Keratinocyte (primary cell): ENCODE measurements around the gene WDR27. TPM values are rescaled to one million over a fixed set of nuclear protein-coding genes. Genes with fewer than 3 reads are reported as not detected.

Source experiments
- DNase-seq: peaks from one replicate; pipeline ENCODE4 v3.0.0-alpha.2; 2011; ENCODE audit warnings: low read depth, missing footprints, low spot score
- FAIRE-seq: peaks from 2 replicates; lab custom pipeline; 2011; peaks lifted over from hg19 to GRCh38; lab: Jason Lieb, UNC
- H2AFZ ChIP-seq: 2 replicates; pipeline ENCODE4 v1.6.0; 2012; ENCODE audit warnings: low read length, control low read depth, inconsistent platforms; ENCODE audit not compliant: control insufficient read depth
- H3K27ac ChIP-seq: 2 replicates; pipeline ENCODE4 v1.5.1; 2011; ENCODE audit warnings: low read length; ENCODE audit not compliant: control insufficient read depth, insufficient read depth
- H3K27me3 ChIP-seq: 3 replicates; pipeline ENCODE4 v1.6.0; 2011; ENCODE audit warnings: low read length; ENCODE audit not compliant: control insufficient read depth, insufficient read depth; ENCODE audit errors: extremely low read depth
- H3K36me3 ChIP-seq, 2 experiments: 2 replicates in 1 of 2; 3 replicates in 1 of 2; pipeline ENCODE4 v1.5.1; 2011; ENCODE audit warnings: low read length in 2 of 2, mild to moderate bottlenecking in 1 of 2; ENCODE audit not compliant: control insufficient read depth in 2 of 2, insufficient read depth in 2 of 2; ENCODE audit errors: extremely low read depth in 1 of 2
- H3K4me1 ChIP-seq: 3 replicates; pipeline ENCODE4 v1.5.1; 2011; ENCODE audit warnings: low read length; ENCODE audit not compliant: control insufficient read depth, insufficient read depth; ENCODE audit errors: extremely low read depth
- H3K4me2 ChIP-seq: 3 replicates; pipeline ENCODE4 v1.6.0; 2011; ENCODE audit warnings: low read depth, low read length; ENCODE audit not compliant: control insufficient read depth, insufficient read depth; ENCODE audit errors: extremely low read depth
- H3K4me3 ChIP-seq, 3 experiments: fragments of 200-600 bp in 1 of 3; sonication (generic) in 1 of 3; 2 replicates in 2 of 3; 3 replicates in 1 of 3; pipeline ENCODE4 v1.5.1; 2011 to 2016; ENCODE audit warnings: low read length in 3 of 3, mild to moderate bottlenecking in 3 of 3, control low read depth in 2 of 3, inconsistent platforms in 1 of 3, low read depth in 1 of 3, mixed read lengths in 1 of 3, mixed run types in 1 of 3, moderate library complexity in 1 of 3; ENCODE audit not compliant: control insufficient read depth in 2 of 3, insufficient read depth in 2 of 3; ENCODE audit errors: extremely low read depth in 1 of 3
- H3K79me2 ChIP-seq: 2 replicates; pipeline ENCODE4 v1.6.0; 2012; ENCODE audit warnings: low read length; ENCODE audit not compliant: control insufficient read depth, insufficient read depth
- H3K9ac ChIP-seq: 3 replicates; pipeline ENCODE4 v1.6.0; 2011; ENCODE audit warnings: low read length; ENCODE audit not compliant: control insufficient read depth, insufficient read depth; ENCODE audit errors: extremely low read depth
- H3K9me1 ChIP-seq: 3 replicates; pipeline ENCODE4 v1.6.0; 2011; ENCODE audit warnings: low read length; ENCODE audit not compliant: control insufficient read depth, insufficient read depth; ENCODE audit errors: extremely low read depth
- H3K9me3 ChIP-seq: 2 replicates; pipeline ENCODE4 v1.5.1; 2012; ENCODE audit warnings: low read depth, low read length; ENCODE audit not compliant: control insufficient read depth
- H4K20me1 ChIP-seq: 3 replicates; pipeline ENCODE4 v1.6.0; 2011; ENCODE audit warnings: low read length; ENCODE audit not compliant: control insufficient read depth, insufficient read depth; ENCODE audit errors: extremely low read depth
- EZH2 ChIP-seq: IDR thresholded peaks from one replicate; pipeline ENCODE4 v1.6.1; 2012; ENCODE audit warnings: inconsistent platforms, mild to moderate bottlenecking, low read length, moderate library complexity
- dilution Hi-C: fragments of 300-500 bp; cut with MboI; formaldehyde crosslinking; loops from one replicate; pipeline ENCODE4 v1.7.0; 2020; ENCODE audit warnings: low sequenced_read_pairs; ENCODE audit not compliant: extremely low pct_ligation_motif_present
- polyA plus RNA-seq, 5 experiments: library from polyadenylated mRNA; depleted of rRNA in 3 of 5; stranded (reverse) in 3 of 5; stranded (forward) in 1 of 5; unstranded in 1 of 5; fragments of >200 nt; gene quantifications; 1 replicate in 1 of 5; 2 replicates in 3 of 5; 3 replicates in 1 of 5; pipeline versions ENCODE4 v1.2.1 to v1.2.3, GENCODE V29; 2011 to 2012; ENCODE audit warnings: missing spikeins in 2 of 5, low read depth in 1 of 5, low replicate concordance in 1 of 5
- TF ChIP-seq, protein P1 (sequence below), 3 experiments: IDR thresholded peaks in 1 of 3; conservative IDR thresholded peaks in 1 of 3; optimal IDR thresholded peaks in 1 of 3; 2 replicates in 2 of 3; 3 replicates in 1 of 3; pipeline versions ENCODE3 to v1.5.1; 2011; ENCODE audit warnings: low read length in 3 of 3, mild to moderate bottlenecking in 3 of 3, moderate library complexity in 2 of 3, control low read depth in 1 of 3, inconsistent platforms in 1 of 3; ENCODE audit not compliant: insufficient read depth in 2 of 3; ENCODE audit errors: extremely low read depth in 1 of 3

The WDR27 gene
- polyA plus RNA-seq, 1 donor (not counting 4 experiments of a cell fraction or from before 2014, with no cell fraction given): 17.8 TPM

DNA sequence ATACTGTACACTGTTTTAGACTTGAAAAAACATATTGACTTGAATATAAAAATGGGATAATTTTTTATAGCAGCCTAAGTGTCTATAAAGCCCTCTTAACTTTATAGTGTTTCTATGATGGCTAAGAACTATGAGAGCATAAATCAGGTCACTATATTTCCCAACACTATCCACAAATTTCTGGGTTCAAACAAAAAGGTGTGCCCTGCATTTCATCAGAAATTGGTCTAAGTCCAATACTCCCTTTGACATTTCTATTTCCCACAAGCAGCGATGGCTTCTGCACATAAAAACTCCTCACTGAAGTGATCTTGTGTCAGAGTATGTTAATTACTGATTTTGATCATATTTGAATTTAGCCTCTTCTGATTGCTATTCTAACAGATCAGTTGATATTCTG lies 143.9 kb downstream of the WDR27 start:
- Histone ChIP-seq H3K79me2 (no peaks in the 10 kb centered on the region), H3K4me3 (no peak overlapping the region), H4K20me1 (no peaks in the 10 kb centered on the region), H3K4me1 (no peaks in the 10 kb centered on the region), H2AFZ (no peak overlapping the region), H3K27ac (no peak overlapping the region), H3K9me1 (no peaks in the 10 kb centered on the region), H3K27me3 (no peaks in the 10 kb centered on the region), H3K9ac (no peak overlapping the region), H3K9me3 (no peaks in the 10 kb centered on the region), H3K4me2 (no peak overlapping the region), H3K36me3 (no peaks in the 10 kb centered on the region)
- FAIRE-seq: no peak
- dilution Hi-C loops: no loop called here
- TF ChIP-seq, protein P1, sequence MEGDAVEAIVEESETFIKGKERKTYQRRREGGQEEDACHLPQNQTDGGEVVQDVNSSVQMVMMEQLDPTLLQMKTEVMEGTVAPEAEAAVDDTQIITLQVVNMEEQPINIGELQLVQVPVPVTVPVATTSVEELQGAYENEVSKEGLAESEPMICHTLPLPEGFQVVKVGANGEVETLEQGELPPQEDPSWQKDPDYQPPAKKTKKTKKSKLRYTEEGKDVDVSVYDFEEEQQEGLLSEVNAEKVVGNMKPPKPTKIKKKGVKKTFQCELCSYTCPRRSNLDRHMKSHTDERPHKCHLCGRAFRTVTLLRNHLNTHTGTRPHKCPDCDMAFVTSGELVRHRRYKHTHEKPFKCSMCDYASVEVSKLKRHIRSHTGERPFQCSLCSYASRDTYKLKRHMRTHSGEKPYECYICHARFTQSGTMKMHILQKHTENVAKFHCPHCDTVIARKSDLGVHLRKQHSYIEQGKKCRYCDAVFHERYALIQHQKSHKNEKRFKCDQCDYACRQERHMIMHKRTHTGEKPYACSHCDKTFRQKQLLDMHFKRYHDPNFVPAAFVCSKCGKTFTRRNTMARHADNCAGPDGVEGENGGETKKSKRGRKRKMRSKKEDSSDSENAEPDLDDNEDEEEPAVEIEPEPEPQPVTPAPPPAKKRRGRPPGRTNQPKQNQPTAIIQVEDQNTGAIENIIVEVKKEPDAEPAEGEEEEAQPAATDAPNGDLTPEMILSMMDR (optimal IDR thresholded peaks at IDR 0.05 in 1 of 3, IDR thresholded peaks at IDR 0.05 in 1 of 3, conservative IDR thresholded peaks at IDR 0.05 in 1 of 3; ENCODE audit: extremely low read depth in 1 of 3, insufficient read depth in 2 of 3, low read length in 3 of 3): no peak
- DNase-seq: no peak

DNA sequence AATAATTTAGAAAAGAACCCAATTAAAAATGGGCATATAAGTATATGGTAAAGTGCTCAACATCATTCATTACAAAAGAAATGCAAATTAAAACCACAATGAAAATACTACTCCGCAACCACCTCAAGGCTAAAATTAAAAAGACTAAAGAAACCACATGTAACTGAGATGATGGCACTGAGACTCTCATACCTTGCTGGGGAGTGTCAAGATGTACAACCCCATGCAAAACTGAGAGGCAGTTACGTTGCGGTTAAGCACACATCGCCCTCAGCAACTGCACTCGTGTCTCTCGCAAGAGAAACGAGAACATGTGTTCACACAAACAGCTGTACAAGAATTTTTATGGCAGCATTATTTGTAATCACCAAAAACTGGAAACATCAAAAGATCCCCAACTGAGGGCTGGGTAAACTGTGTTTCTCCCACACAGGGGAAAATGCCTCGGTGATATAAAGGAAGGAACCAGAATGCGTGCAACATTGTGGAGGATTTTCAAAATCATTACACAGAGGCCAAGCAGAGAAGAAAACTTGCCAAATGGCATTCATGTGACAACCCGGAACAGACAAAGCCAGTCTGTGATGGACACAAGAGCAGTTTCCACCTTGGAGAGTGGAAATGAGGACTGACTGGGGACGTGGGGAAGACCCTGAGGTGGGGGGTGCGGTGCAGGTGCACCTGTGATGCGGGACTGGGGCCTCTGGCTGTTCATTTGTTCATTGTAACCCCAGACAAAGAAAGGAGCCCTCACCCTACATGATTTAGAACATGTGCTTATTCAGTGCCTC lies 144.9 kb downstream of the WDR27 start:
- H3K4me1 ChIP-seq: no peaks in the 10 kb centered on the region
- no peak overlapping the region for H3K4me2 ChIP-seq
- no peak overlapping the region for H2AFZ ChIP-seq
- H3K9me1 ChIP-seq: no peaks in the 10 kb centered on the region
- H3K79me2 ChIP-seq: no peaks in the 10 kb centered on the region
- no peaks in the 10 kb centered on the region for H4K20me1 ChIP-seq
- FAIRE-seq (no peak), DNase-seq (no peak)
- H3K4me3 ChIP-seq: no peak overlapping the region
- dilution Hi-C loops: no loop called here
- H3K27ac ChIP-seq: no peak overlapping the region
- no peaks in the 10 kb centered on the region for H3K9me3 ChIP-seq
- no peak for TF ChIP-seq EZH2
- TF ChIP-seq, protein P1 (optimal IDR thresholded peaks at IDR 0.05 in 1 of 3, IDR thresholded peaks at IDR 0.05 in 1 of 3, conservative IDR thresholded peaks at IDR 0.05 in 1 of 3; ENCODE audit: extremely low read depth in 1 of 3, insufficient read depth in 2 of 3, low read length in 3 of 3): no peak
- H3K36me3 ChIP-seq: no peaks in the 10 kb centered on the region
- H3K9ac ChIP-seq: no peak overlapping the region
- no peaks in the 10 kb centered on the region for H3K27me3 ChIP-seq
